ENCODE data around the gene DCAF7.

- no peak for TF ChIP-seq CTCF (IDR thresholded peaks at IDR 0.05)
- no peak for TF ChIP-seq FOXJ3 (CRISPR knock-in tag; IDR thresholded peaks at IDR 0.05; ENCODE audit: borderline replicate concordance)
- no peak for TF ChIP-seq HMGA2 (CRISPR knock-in tag; IDR thresholded peaks at IDR 0.05)
- TF ChIP-seq ZNF416 (CRISPR knock-in tag; IDR thresholded peaks at IDR 0.05), result no peak
- no peak for TF ChIP-seq NFE2L1 (CRISPR knock-in tag; IDR thresholded peaks at IDR 0.05)
- TF ChIP-seq ZNF423 (CRISPR knock-in tag; IDR thresholded peaks at IDR 0.05), result no peak
- no peak for TF ChIP-seq ZNF281 (CRISPR knock-in tag; IDR thresholded peaks at IDR 0.05)
- no peak for TF ChIP-seq ATF1 (CRISPR knock-in tag; IDR thresholded peaks at IDR 0.05)
- no peak for TF ChIP-seq TEAD4 (CRISPR knock-in tag; IDR thresholded peaks at IDR 0.05)
- no peak for TF ChIP-seq ESRRA (CRISPR knock-in tag; IDR thresholded peaks at IDR 0.05; ENCODE audit: borderline replicate concordance)
- TF ChIP-seq ATF3 (CRISPR knock-in tag; conservative IDR thresholded peaks at IDR 0.05), result no peak
- no peak for TF ChIP-seq GABPB1 (CRISPR knock-in tag; IDR thresholded peaks at IDR 0.05)
Observed at GRCh38 chr17:63528183-63528582, 22.1 kb upstream of the DCAF7 start.

Data from WTC11 (cell line).